Measurements from ENCODE around the gene FUOM. TPM values are rescaled to one million over a fixed set of nuclear protein-coding genes. Genes with fewer than 3 reads are reported as not detected.

FUOM gene
- polyA plus RNA-seq, 1 donor from 2014 or later = not detected

DNA sequence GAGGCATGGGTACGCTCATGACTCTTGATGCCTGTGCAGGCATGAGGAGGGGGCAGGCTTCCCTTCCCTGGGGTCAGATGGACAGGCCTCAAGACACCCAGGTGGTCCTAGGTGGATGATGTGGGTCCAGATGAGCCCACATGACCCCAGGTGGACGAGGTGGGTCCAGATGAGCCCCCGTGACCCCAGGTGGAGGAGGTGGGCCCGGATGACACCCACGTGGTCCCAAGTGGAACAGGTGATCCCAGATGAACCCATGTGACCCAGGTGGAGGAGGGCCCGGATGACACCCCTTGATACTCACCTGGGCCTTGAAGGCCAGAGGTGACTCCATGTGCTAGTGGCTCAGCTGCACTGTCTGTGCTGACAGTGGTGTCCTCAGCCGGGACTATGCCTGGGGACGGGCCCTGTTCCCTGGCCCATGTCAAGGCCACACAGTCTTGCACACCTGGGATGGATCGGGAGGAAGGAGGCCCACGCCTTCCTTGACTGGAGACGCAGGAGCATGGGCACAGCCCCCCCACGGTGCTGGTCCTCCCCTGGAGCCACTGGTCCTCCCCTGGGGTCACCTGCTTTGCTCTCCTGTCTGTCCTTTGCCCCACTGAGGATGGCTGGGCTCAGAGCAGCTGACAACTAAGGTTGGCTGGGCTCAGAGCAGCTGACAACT, 7.4 kb downstream of the FUOM start:
- Histone ChIP-seq H3K79me2 (replicated peaks; ENCODE audit: insufficient read depth, low read length) (no peaks in the 10 kb centered on the region), H3K9ac (ENCODE audit: low read length) (no peak overlapping the region), H3K27ac (ENCODE audit: low read length) (no peak overlapping the region), H2AFZ (ENCODE audit: low read depth, low read length) (no peak overlapping the region), H3F3A (ENCODE audit: insufficient read depth, low read length, poor library complexity, severe bottlenecking) (no peaks in the 10 kb centered on the region), H4K20me1 (ENCODE audit: insufficient read depth) (no peaks in the 10 kb centered on the region), H3K27me3 (ENCODE audit: insufficient read depth, low read depth, low read length) (no peaks in the 10 kb centered on the region), H3K9me3 (ENCODE audit: low read length) (no peaks in the 10 kb centered on the region), H3K9me2 (ENCODE audit: insufficient read depth, low read length) (no peaks in the 10 kb centered on the region), H3K4me2 (ENCODE audit: low read length) (no peak overlapping the region), H3K4me3 (ENCODE audit: low read length) (no peak overlapping the region), H3K36me3 (ENCODE audit: insufficient read depth, low read length) (no peaks in the 10 kb centered on the region)
- no peak for TF ChIP-seq RAD21 (conservative IDR thresholded peaks at IDR 0.05)
- TF ChIP-seq, protein P1, sequence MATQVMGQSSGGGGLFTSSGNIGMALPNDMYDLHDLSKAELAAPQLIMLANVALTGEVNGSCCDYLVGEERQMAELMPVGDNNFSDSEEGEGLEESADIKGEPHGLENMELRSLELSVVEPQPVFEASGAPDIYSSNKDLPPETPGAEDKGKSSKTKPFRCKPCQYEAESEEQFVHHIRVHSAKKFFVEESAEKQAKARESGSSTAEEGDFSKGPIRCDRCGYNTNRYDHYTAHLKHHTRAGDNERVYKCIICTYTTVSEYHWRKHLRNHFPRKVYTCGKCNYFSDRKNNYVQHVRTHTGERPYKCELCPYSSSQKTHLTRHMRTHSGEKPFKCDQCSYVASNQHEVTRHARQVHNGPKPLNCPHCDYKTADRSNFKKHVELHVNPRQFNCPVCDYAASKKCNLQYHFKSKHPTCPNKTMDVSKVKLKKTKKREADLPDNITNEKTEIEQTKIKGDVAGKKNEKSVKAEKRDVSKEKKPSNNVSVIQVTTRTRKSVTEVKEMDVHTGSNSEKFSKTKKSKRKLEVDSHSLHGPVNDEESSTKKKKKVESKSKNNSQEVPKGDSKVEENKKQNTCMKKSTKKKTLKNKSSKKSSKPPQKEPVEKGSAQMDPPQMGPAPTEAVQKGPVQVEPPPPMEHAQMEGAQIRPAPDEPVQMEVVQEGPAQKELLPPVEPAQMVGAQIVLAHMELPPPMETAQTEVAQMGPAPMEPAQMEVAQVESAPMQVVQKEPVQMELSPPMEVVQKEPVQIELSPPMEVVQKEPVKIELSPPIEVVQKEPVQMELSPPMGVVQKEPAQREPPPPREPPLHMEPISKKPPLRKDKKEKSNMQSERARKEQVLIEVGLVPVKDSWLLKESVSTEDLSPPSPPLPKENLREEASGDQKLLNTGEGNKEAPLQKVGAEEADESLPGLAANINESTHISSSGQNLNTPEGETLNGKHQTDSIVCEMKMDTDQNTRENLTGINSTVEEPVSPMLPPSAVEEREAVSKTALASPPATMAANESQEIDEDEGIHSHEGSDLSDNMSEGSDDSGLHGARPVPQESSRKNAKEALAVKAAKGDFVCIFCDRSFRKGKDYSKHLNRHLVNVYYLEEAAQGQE (IDR thresholded peaks at IDR 0.05; ENCODE audit: borderline replicate concordance) = no peak
- TF ChIP-seq EZH2 (IDR thresholded peaks at IDR 0.05; ENCODE audit: borderline replicate concordance, insufficient read depth, low read length, poor library complexity, severe bottlenecking) = no peak
- TF ChIP-seq SMC3 (conservative IDR thresholded peaks at IDR 0.05; ENCODE audit: poor library complexity) = no peak
- no peak for TF ChIP-seq EP300 (conservative IDR thresholded peaks at IDR 0.05; ENCODE audit: poor library complexity, severe bottlenecking)

DNA sequence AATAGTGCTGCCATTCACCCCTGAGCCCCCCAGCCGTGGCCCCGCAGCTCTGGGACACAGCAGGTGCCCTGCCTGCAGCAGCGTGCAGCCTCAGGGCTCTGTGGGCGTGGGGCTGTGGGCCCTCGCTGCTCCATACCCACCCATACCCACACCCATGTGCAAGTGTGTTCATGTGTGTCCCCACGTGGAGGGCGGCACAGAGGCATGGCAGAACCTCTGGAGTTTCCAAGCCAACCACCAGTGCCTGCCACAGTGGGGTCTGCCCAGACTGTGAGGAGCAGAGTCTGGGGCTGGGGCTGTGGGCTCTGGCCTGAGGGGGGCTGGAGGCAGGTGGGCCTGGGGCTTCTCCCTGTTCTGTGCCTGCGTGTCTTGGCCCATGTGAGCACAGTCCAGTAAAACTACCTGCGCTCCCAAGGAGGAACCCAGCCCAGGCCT, 8.2 kb downstream of the FUOM start:
- Histone ChIP-seq H3K9me3 (ENCODE audit: low read length) (no peaks in the 10 kb centered on the region), H3K36me3 (ENCODE audit: insufficient read depth, low read length) (no peaks in the 10 kb centered on the region), H3K4me3 (ENCODE audit: low read length) (no peak overlapping the region), H3F3A (ENCODE audit: insufficient read depth, low read length, poor library complexity, severe bottlenecking) (no peaks in the 10 kb centered on the region), H2AFZ (ENCODE audit: low read depth, low read length) (no peak overlapping the region), H3K27me3 (ENCODE audit: insufficient read depth, low read depth, low read length) (no peaks in the 10 kb centered on the region), H3K79me2 (replicated peaks; ENCODE audit: insufficient read depth, low read length) (no peaks in the 10 kb centered on the region), H3K27ac (ENCODE audit: low read length) (no peak overlapping the region), H3K9ac (ENCODE audit: low read length) (no peak overlapping the region), H3K4me2 (ENCODE audit: low read length) (no peak overlapping the region), H4K20me1 (ENCODE audit: insufficient read depth) (no peaks in the 10 kb centered on the region), H3K9me2 (ENCODE audit: insufficient read depth, low read length) (no peaks in the 10 kb centered on the region)
- TF ChIP-seq TAF1 (IDR thresholded peaks at IDR 0.05; ENCODE audit: low read depth) (no peak), EP300 (conservative IDR thresholded peaks at IDR 0.05; ENCODE audit: poor library complexity, severe bottlenecking) (no peak), MXI1 (conservative IDR thresholded peaks at IDR 0.05; ENCODE audit: poor library complexity, severe bottlenecking) (no peak), RAD21 (conservative IDR thresholded peaks at IDR 0.05) (no peak), SMC3 (conservative IDR thresholded peaks at IDR 0.05; ENCODE audit: poor library complexity) (no peak), POLR2AphosphoS5 (IDR thresholded peaks at IDR 0.05) (no peak), EZH2 (IDR thresholded peaks at IDR 0.05; ENCODE audit: borderline replicate concordance, insufficient read depth, low read length, poor library complexity, severe bottlenecking) (no peak)
- TF ChIP-seq, protein P2, sequence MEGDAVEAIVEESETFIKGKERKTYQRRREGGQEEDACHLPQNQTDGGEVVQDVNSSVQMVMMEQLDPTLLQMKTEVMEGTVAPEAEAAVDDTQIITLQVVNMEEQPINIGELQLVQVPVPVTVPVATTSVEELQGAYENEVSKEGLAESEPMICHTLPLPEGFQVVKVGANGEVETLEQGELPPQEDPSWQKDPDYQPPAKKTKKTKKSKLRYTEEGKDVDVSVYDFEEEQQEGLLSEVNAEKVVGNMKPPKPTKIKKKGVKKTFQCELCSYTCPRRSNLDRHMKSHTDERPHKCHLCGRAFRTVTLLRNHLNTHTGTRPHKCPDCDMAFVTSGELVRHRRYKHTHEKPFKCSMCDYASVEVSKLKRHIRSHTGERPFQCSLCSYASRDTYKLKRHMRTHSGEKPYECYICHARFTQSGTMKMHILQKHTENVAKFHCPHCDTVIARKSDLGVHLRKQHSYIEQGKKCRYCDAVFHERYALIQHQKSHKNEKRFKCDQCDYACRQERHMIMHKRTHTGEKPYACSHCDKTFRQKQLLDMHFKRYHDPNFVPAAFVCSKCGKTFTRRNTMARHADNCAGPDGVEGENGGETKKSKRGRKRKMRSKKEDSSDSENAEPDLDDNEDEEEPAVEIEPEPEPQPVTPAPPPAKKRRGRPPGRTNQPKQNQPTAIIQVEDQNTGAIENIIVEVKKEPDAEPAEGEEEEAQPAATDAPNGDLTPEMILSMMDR (IDR thresholded peaks at IDR 0.05; ENCODE audit: poor library complexity, severe bottlenecking) = no peak
- TF ChIP-seq, protein P1 (IDR thresholded peaks at IDR 0.05; ENCODE audit: borderline replicate concordance) = no peak

All from neural cell (in vitro differentiated cells).